ENCODE data around the gene ZBED5. TPM values are rescaled to one million over a fixed set of nuclear protein-coding genes. Genes with fewer than 3 reads are reported as not detected.

Gene ZBED5
- total RNA-seq, 1 donor from 2014 or later, result 48.9 TPM

- peak; percentile 68 for DNase-seq
Measured at GRCh38 chr11:10878408-10879214, 20.8 kb upstream of the ZBED5 start.

GRCh38 chr11:10876158-10876557 lies 18.3 kb upstream of the ZBED5 start:
- DNase-seq, result no peak

- DNase-seq, result no peak
Measured at GRCh38 chr11:10875430-10876021, 17.7 kb upstream of the ZBED5 start.

- no peak for DNase-seq
Measured at GRCh38 chr11:10872097-10872496, 14.2 kb upstream of the ZBED5 start.

- no peak for DNase-seq
Measured at GRCh38 chr11:10868352-10868751, 10.5 kb upstream of the ZBED5 start.

GRCh38 chr11:10866893-10867331 lies 9.1 kb upstream of the ZBED5 start:
- DNase-seq, result no peak

- DNase-seq, result no peak
Measured at GRCh38 chr11:10865837-10866270, 8.0 kb upstream of the ZBED5 start.

- DNase-seq, result peak; percentile 52
Measured at GRCh38 chr11:10864688-10865087, 6.8 kb upstream of the ZBED5 start.

GRCh38 chr11:10862446-10862845 lies 4.6 kb upstream of the ZBED5 start:
- DNase-seq, result no peak

GRCh38 chr11:10861799-10862198 lies 3.9 kb upstream of the ZBED5 start:
- no peak for DNase-seq

- DNase-seq, result no peak
Measured at GRCh38 chr11:10861047-10861446, 3.2 kb upstream of the ZBED5 start.

- DNase-seq, result no peak
Measured at GRCh38 chr11:10858439-10859325, 829 bp upstream of the ZBED5 start.

- DNase-seq, result no peak
Measured at GRCh38 chr11:10857459-10857708, 469 bp downstream of the ZBED5 start.

- peak; percentile 76 for DNase-seq
Measured at GRCh38 chr11:10856689-10857458, 979 bp downstream of the ZBED5 start.

GRCh38 chr11:10855295-10855694 lies 2.6 kb downstream of the ZBED5 start:
- DNase-seq, result no peak

GRCh38 chr11:10847960-10848860 lies 9.6 kb downstream of the ZBED5 start:
- DNase-seq, result no peak

- DNase-seq, result no peak
Measured at GRCh38 chr11:10846660-10847059, 11.2 kb downstream of the ZBED5 start.

- no peak for DNase-seq
Measured at GRCh38 chr11:10845589-10845988, 12.3 kb downstream of the ZBED5 start.

GRCh38 chr11:10844796-10845195 lies 13.1 kb downstream of the ZBED5 start:
- DNase-seq, result peak; percentile 20

GRCh38 chr11:10844356-10844755 lies 13.5 kb downstream of the ZBED5 start:
- DNase-seq, result no peak

- DNase-seq, result no peak
Measured at GRCh38 chr11:10838881-10839280, 19.0 kb downstream of the ZBED5 start.

All from tongue (tissue), 2 donors.